GM19395 (cell line): ENCODE results near the gene OSR1.
"Not testable (repeated sequence)": the region's sequence is repeated elsewhere in the genome, so short reads cannot be mapped to it uniquely, and the experiment has no call there.

Experiments used
- ATAC-seq: cut with Tn5 transposase; IDR thresholded peaks from one replicate; pipeline ENCODE4 v1.9.1; 2021; ENCODE audit warnings: mild to moderate bottlenecking, moderate library complexity; ENCODE audit not compliant: unreplicated experiment

Gene OSR1

DNA sequence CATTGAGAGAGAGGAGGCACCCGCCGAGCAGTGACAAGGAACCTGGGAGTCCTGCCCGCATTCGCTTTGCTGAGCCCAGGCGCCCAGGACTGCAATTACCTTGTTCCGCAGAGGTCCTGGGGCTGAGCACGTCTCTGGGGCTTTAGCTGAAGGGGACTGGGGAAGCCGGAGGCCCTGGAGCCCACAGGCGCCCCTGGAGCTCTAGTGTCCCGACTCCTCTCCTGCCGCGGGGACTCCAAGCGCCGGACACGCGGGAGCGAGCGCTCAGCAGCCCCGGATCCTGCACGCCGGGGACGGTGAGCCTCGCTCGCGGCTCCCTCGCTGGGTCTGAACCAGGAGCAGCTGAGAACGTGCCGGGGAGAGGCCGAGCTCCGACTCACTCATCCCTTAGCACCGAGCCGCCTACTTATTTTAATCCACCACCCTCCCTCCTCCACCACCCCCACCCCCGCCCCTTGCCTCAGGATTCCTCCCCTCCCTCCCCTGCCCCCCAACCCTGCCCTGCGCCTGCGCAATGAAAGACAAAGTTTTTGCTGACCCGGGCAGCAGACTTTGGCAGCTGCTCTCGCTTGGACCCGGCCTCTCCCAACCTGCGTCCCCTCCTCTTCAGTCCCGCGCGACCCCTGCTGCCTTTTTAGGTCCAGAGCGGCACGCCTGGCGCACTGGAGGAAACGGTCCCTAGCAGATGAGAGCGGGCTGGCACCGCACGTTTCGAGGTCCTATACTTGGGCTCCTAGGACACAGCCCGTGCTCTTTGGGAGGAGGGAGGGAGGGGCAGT, at the start of gene OSR1:
OSR1 (minus strand) TSS at position 382 of the 779 bp plus-strand sequence. CDS start 4,818 bp downstream, outside the sequence.
- no peak for ATAC-seq

DNA sequence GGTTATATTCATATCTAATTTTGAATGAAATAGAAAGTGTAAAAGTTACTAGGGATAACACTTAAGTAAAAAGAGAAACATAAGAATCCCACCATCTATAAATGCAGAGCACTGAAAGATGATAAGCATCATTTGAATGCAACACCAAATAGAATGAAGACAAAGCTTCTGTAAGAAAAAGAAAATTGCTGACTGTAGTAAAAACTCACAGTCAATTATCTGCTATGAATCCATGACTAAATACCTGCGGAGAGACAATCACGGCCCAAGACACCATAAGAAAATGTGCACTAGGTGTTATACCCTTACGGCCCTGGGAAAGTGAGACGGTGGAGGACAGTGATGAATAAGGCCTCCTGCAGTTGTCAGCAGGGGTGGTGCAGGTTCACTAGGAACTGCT, 45.4 kb upstream of the OSR1 start:
- no peak for ATAC-seq

DNA sequence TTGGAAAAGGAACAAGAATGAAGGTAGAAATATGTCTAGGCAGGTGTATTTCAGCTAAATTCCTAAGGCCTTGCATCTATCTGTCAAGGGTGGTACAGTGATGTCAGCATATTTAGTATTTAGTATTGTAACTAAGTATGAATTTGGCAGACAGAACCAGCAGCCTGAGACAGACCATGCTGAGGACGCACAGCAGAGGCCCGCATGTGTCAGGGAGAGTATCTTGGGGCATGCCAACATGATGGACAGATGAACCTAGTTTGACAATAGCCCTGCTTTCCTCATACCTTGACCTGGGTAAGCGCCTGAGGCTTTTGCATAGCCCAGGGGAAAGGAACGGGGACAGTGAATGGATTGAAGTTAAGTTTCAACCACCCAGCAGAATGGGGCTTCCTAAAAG, 33.8 kb upstream of the OSR1 start:
- no peak for ATAC-seq

DNA sequence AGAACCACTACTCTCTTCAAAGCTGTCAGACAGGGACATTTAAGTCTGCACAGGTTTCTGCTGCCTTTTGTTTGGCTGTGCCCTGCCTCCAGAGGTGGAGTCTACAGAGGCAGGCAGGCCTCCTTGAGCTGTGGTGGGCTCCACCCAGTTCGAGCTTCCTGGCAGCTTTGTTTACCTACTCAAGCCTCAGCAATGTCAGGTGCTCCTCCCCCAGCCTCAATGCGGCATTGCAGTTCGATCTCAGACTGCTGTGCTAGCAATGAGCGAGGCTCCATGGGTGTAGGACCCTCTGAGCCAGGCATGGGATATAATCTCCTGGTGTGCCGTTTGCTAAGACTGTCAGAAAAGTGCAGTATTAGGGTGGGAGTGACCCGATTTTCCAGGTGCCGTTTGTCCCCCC, 31.0 kb upstream of the OSR1 start:
- ATAC-seq, result not testable (repeated sequence)

DNA sequence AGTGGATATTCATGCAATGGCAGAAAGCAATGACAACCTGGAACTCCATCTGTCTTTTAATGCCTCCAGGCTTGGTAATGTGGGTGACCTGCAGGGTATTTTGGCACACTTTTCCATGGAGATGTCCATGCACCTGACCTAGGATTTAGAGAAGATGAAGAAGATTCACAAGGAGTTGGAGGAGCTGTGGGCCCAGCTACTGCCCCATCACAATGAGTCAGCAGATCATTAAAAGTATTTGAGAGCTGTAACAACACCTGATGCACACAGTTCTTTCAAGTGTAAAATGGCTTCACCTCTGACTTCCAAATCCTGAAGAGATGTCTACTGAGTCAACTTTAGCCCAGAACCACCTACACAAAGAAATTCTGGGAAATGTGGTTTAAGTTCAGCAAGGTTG, 22.1 kb upstream of the OSR1 start:
- ATAC-seq, result no peak

DNA sequence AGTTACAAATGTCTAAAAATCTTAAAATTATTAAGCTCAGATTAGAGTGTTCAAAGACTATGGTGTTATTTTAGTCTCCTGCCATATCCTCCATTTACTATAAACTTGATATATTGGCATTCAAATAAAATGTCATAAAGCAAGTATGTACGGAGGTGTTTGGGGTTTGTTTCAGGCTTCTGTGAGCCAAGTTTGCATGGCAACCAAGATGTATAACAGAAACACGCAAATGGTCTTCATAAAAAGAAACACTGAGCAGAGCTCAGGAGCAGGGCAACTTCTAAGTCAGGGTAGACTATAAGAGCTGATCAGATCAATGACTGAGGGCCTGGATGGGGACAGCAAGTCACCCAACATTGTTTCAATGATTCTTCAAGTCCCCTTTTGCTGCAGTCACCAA, 20.5 kb upstream of the OSR1 start:
- no peak for ATAC-seq

DNA sequence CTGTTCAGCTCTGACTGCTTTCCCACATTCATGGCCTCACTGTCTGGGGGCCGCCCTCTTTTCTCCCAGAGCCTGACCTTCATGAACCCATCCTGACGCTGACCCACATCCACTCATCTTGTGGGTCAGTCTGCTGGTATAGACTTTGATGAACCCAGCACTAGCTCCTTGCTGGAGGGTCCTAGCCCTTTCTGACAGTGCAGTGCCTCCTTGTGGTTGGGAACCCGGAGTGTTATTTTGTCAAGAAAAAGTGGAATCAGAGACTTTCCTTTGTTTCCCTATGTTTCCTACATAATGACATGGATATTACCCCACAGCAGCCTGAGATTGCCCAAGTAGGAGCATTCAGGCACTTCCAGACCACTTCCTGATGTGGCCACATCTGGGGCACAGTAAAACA, 19.3 kb upstream of the OSR1 start:
- ATAC-seq, result no peak

DNA sequence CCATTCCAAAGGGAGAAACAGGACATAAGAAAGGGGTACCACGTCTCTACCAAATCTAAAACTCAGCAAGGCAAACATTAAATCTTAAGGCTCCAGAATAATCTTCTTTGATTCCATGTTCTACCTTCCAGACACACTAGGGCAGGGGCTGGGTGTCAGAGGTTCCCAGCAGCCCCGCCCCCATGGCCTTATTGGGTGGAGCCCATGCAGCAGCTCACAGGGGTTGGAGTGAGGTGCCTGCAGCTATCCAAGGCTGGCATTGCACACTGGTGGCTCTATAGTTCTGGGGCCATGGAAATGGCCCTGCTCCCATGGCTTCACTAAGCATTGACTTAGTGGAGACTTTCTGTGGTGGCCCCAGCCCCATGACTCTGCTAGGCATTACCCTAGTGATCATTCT, 14.9 kb upstream of the OSR1 start:
- ATAC-seq, result no peak

DNA sequence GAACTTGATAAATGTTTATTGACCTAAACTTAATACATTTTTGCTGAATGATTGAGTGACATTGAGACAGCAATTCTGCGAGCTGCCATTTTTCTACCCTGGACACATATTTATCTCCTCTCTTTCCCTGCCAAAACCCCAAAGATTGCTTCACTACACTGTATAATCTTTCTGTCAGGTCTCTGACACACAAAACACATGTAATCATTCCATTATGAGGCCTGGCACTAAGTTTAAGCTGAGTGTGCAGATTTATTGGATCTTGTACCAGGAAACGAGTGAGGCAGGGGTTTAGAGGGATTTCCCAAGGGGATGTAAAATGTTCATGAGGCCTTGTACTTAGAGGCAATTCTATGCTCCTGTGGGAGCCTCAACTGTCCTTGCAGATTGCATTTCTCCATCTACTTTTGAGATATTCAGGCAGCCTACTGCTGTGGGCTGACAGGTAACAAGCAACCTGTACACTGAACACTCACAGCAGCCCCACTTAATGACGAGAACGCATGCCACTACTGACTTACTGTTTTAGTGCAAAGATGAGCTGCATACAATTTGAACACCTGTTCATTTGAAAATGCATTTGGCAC, 13.7 kb upstream of the OSR1 start:
- ATAC-seq, result no peak

DNA sequence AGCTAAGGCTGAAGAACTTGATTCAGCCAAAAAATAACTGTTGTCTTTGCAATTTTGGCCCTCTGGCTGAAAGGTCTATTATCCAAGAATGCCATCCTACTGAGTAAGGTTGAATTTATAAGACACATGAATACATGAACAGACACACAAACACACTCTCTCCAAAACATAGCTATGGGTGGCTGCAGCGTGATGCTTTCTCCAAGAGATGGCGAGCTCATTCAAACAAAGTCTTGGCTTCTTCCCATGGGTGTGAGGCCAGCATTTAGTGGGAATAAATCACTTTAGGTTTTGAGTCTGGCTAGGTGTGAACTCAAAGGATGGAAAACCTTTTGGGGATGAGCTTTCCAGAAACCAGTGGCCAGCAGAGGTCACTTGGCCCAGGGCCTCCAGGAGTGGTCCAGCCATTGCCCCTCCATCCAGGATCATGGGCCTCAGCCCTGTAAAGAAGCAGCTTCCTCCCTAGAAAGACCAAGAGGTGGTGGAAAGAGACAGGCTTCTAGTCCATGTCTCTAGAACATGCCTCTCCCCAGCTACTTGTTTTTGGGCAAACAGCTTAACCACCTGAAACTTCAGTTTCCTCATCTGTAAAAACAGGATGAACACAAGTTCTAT, 11.0 kb upstream of the OSR1 start:
- ATAC-seq, result no peak

DNA sequence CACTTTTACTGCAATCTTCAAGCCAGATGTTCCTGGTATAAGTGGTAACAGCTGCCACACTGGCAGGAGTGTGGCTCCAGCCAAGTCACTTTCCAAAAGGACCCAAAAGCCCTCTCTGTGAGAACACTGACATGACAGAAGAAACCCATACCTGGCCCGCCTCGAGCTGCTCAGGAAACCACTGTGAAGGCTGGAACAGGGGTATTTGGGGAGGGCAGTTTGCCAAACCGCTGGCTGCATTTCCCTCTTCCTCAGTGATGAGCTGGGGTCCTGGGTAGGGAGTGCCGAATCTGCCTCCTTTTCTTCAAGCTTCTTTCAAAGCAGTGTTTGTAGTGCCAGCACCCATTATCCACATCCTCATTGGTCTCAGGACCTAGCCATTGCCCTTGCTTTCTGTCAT, 10.3 kb upstream of the OSR1 start:
- ATAC-seq, result no peak

DNA sequence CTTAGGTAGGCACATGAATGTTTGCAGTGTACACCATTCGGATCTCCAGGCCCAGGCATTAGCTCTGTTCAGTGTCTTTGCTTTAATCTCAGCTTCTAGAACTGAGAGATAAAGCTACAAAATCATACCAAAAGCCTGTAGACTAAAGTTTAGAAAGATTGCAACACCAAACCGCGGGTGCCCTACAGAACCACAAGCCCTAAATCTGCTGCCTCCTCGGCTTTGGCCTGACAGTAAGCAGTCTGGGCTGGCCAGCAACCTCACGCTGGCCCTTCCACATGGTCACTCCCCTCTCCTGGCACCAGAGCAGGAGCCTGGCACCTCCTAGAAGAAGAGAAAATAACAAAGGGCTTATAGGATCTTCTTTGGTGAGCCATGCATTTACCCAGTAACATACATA, 8.9 kb upstream of the OSR1 start:
- no peak for ATAC-seq

DNA sequence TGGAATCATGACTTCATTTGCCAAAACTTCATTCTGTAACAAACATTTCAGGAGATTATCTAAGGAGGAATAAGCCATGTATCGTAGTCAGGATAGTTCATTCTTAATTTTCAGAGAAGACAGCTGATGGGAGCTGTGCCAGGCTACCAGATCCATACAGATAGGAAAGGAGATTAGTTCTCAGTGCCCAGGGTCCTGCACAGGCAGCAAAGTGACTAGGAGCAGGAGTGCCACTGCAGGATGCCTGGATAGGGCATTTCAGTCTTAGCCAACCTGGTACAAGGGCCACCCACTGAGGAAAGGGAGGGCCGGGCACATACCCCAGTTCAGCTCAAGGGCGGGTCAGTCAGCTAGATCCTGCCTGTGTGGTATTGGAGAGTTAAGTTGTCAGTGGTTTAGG, 6.7 kb upstream of the OSR1 start:
- ATAC-seq, result no peak

DNA sequence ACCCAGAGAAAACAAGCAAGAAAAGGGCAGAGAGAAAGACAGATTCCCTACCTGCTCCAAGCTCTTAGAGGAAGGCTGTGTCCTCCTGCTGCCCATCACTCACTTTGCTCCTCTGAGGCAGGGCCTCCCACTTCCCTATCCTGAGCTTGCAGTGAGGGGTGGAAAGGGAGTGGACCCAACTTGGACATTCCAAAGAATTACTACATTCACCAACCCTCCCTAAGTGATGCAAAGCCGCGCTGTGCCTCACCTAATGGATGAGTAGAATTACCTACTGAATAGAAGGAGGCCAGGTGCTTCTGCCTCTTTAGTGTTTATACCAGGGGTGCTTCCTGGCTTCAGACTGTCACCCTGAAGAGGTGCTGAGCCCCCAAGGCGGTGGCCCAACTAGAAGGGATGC, 5.6 kb upstream of the OSR1 start:
- ATAC-seq, result no peak

DNA sequence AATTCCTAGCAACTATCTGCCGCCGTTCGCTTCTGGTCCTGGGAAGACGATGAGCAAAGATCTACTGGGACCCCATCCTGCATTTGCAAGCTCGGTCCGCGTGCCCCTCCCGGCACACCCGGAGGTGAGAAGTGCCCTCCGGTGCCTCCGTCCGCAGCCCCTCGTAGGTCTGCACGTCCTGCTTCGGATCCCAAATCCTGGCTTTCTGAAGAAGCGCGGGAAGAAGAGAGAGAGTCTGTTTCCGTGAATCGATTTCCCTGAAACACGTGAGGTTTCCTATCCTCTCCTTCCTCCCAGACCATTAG, 5.0 kb upstream of the OSR1 start:
- ATAC-seq, result no peak

DNA sequence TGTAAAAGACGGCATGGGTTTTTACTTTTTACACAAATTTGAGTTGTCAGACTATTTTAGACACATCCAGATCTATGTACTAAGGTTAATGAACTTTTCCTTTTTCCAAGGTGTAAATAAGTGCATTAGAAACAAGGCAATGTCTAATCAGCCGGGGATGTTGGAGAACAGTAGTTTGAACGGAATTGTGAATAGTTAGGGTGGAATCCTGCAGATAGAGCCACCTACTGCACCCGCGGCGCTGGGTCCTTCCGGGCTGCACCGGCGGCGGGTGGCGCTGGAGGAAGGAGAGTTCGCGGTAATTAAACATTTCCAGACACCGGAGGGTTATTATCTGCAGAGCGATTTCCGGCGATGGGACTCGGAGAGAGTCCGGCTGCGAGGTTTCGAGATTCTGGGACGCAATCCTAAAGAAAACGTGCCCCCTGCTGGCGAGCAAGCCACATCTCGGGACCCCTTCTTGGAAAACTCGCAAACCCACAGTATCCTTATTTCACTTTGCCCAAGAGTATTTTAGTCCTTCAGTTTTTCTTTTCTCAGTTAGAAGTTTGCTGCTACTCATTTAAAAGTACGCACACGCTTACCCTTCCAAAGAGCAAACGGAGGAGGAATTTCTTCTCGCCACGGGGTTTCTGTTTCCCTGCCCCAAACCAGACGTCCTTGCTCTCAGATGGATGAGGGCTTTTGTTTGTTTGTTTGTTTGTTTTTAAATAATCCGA, 4.5 kb upstream of the OSR1 start:
- ATAC-seq, result no peak

DNA sequence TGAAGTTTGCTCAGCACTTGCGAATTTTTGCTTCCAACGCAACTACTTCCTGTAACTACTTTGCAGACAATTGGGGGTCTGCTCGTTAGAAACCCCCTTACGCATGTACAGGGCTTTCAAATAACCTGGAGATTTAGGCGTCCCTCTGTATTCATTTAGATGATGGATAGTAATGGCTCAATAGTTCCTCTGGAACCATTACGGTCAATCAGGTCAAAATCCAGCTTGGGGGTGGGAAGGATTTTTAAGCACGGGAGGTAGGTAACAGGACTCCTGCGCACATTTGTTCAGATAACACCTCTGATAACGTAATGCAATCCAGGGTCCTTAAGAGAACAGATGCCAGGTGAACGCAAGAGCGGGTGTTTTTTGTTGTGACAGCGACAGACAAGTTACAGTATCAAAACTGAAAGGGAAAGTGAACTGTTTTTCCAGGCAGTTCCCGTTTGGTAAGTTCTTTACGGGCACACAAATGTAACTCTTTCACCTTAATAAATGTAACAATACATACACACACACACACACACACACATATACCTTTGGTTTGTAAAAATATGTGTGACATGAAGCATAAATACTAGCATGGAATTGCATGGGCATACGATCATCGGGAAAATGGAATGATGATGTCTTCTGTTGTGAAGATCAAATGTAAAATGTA, 3.8 kb upstream of the OSR1 start:
- ATAC-seq, result no peak

DNA sequence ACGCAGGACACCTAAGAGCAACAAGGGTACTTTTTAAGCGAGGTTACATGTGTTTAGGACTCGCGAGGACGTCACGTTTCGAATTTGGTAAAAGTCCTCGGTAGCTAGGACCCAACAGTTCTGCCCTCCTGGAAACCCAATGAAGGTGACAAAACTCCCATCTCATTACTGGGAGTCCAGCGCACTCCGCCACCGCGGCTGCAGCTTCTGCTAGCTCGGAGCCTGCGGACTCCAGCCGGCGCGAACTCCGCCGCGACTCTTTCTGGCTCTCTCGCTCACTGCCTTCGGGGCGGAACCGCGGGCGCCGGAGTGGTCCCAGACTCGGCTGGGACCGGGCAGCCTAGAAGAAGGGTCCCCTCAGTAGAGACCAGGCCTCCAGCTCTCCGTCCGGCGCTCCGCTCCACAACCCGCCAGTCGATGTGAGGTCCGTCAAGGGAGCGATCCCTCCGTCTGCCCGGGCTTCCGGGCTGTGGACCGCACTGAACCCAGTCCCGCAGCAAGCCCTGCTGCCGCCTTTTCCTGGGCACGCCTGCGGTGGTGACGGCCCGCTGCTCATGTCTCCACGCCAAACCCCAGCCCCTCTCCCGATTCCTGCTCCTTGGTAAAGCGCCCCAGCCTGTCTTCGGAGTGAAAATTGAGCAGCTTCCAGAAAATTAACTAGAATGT, 3.0 kb upstream of the OSR1 start:
- ATAC-seq, result no peak

DNA sequence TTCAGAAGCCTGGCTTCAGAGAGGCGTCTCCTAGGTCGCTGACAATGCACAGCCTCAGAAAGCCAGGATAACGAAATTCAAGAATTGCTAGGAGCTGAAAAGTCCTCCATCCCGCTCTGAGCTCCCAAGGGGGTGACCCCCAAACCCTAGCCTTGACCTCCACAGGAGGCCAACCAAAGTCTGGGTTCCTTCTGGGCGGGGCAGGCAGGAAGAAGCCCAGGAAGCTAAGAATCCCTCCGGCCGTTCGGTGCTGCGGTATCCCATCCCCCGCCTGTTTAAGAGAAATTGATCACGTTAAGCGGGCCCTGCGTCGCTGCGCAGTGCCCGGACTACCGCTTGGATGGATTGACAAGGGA, 2.5 kb upstream of the OSR1 start:
- no peak for ATAC-seq

DNA sequence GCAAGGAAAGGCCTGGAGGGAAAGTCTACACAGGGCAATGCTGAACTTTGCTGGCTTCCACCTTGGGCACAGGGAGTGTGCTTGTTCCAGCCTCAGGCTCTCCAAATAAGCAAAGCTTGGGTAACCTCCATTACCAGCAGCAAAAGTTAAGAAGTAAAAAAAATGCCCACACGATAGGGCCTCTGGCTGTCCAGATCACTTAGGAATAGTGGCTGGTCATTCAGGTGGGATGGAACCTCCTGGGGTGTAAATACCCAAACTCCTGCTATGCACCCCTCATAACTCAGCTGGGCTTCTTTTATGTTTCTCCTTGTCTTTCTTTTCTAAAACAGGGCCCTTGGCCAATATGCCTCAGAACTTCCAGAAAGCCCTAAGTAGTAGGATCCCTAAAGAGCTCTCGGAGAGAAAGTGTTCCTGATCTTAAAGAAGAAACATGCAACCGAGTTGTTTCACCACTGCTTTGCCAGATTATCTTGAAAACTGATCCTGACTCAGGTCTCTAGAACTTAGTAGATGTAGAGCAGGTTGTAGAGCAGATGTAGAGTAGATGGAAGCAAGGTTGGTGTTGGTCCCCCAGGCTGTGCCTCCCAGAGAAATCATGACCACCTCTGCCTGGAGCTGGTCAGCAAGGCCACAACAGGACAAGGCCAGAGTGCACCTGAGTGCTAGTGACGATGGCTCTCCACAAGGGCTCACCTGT, 2.0 kb upstream of the OSR1 start:
- no peak for ATAC-seq
